HG03135 (cell line): Measurements from ENCODE around the gene ACAN.
"Not testable (repeated sequence)": the region's sequence is repeated elsewhere in the genome, so short reads cannot be mapped to it uniquely, and the experiment has no call there.

Source experiments
- ATAC-seq: cut with Tn5 transposase; IDR thresholded peaks from one replicate; pipeline ENCODE4 v1.9.1; 2021; ENCODE audit warnings: mild to moderate bottlenecking, moderate library complexity; ENCODE audit not compliant: unreplicated experiment

ACAN gene

DNA sequence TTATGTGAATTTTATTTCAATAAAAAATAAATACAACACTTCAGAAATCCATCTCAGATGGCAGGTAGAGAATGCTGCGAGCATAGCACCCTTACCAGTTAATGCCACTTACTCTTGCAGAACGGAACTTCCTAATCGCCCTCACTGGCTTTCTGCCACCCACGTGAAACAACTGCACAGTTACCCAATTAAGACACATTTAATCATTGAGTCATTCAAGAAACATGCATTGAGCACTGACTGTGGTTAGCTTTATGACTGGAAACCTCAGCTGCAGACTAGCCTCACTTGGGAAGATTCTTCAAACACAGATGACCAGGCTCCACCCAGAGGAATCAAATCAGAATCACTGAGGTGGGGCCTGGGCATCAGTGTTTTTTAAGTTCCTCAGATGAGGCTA lies 115.5 kb downstream of the ACAN start:
- ATAC-seq, result no peak

DNA sequence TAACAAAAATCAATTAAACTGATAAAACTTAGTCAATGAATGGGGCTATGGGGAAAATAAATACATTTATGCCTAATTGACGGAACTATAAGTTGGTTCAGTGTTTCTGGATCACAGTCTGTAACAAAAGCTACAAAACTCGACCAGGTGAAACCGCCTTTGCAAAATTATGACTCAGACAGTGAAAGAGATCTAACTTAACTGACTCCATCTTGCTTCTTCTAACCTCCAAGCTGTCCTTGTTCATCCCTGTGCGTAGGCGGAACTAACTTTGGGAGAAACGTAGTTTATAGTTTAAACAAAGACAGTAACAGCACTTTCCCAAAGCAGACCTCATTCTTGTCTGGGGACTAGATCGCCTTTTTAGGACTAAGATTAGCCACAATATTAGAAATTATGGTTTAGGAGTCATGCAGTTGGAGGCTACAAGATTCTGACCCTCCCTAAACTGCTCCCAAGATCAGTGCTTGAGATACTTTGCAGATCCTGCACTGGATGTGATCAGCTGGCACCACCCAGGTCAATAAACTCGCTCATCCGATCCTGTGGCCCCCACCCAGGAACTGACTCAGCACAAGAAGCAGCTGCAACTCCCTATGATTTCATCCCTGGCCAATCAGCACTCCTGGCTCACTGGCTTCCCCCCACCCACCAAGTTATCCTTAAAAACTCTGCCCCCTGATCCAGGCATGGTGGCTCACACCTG lies 117.1 kb downstream of the ACAN start:
- ATAC-seq, result no peak

DNA sequence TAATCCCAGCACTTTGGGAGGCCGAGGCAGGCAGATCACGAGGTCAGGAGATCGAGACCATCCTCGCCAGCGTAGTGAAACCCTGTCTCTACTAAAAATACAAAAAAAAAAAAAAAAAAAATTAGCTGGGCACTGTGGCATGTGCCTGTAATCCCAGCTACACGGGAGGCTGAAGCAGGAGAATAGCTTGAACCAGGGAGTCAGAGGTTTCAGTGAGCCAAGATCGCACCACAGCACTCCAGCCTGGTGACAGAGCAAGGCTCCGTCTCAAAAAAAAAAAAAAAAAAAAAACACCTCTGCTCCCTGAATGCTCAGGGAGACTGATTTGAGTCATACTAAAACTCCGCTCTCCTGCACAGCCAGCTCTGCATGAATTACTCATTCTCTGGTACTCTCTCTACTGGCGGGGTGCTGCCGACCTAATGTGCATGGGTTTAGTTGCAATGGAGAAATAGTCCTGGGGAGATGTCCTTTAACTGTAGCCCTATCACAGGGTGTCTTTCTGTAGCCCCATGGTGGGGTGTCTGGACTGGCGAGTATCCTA lies 117.7 kb downstream of the ACAN start:
- ATAC-seq, result not testable (repeated sequence)
